Astrocyte of the spinal cord (primary cell): ENCODE measurements around the gene KCTD16.

Source experiments
- DNase-seq: peaks from one replicate; pipeline ENCODE4 v3.0.0; 2011; ENCODE audit warnings: low read depth, low spot score
- H3K4me3 ChIP-seq: 2 replicates; pipeline ENCODE4 v1.5.1; 2011; ENCODE audit warnings: low read depth, mild to moderate bottlenecking, low read length, moderate library complexity
- in situ Hi-C: cut with HindIII; loops from 2 replicates; pipeline ENCODE4 v1.10.0; 2017; ENCODE audit warnings: low sequenced_read_pairs
- TF ChIP-seq, protein P1 (sequence below): IDR thresholded peaks from 2 replicates; pipeline ENCODE4 v1.5.1; 2012; ENCODE audit warnings: low read depth, mild to moderate bottlenecking, low read length, inconsistent platforms

Gene KCTD16

DNA sequence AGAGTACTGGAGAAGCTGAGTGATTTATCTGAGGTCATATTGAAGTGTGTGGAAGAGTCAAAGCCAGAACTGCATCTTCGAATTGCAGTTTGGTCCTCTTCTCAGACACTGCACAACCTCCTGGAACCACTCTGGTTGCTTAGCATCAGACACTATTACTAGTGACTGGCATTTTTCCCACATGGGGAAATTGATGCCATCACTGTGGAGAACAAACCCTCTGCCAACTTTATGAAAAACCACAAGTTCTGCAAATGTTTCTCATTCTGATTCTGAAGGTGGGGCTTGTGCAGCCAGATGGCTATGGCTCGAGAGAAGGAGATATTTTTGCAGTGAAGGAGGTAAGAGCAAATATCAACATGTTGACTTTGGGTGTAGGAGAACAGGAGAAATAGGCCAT is 67.2 kb downstream of the KCTD16 start:
- TF ChIP-seq, protein P1, sequence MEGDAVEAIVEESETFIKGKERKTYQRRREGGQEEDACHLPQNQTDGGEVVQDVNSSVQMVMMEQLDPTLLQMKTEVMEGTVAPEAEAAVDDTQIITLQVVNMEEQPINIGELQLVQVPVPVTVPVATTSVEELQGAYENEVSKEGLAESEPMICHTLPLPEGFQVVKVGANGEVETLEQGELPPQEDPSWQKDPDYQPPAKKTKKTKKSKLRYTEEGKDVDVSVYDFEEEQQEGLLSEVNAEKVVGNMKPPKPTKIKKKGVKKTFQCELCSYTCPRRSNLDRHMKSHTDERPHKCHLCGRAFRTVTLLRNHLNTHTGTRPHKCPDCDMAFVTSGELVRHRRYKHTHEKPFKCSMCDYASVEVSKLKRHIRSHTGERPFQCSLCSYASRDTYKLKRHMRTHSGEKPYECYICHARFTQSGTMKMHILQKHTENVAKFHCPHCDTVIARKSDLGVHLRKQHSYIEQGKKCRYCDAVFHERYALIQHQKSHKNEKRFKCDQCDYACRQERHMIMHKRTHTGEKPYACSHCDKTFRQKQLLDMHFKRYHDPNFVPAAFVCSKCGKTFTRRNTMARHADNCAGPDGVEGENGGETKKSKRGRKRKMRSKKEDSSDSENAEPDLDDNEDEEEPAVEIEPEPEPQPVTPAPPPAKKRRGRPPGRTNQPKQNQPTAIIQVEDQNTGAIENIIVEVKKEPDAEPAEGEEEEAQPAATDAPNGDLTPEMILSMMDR, result no peak

DNA sequence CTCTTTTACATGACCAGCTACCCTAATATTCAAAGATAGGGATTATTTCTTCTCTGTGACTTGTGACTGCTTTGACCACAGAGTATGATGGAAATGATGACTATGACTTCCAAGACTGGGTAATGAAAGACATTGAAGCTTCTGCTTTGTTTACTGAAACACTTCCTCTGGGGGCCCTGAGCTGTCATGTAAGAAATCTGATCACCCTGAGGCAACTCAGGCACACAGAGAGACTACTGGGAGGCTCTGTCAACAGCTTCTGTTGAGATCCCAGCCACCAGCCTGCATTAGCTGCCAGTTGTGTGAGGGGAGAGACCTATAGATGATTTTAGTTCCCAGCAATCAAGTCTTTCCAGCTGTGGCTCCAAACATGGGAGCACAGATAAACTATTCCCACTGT is 76.5 kb downstream of the KCTD16 start:
- no peak overlapping the region for H3K4me3 ChIP-seq
- DNase-seq, result no peak
- in situ Hi-C loops, result no loop called here
- TF ChIP-seq, protein P1, result no peak

More for the DNA sequence above, 67.2 kb downstream of the KCTD16 start:
- H3K4me3 ChIP-seq, result no peak overlapping the region
- in situ Hi-C loops, result no loop called here
- DNase-seq, result peak; percentile 46

DNA sequence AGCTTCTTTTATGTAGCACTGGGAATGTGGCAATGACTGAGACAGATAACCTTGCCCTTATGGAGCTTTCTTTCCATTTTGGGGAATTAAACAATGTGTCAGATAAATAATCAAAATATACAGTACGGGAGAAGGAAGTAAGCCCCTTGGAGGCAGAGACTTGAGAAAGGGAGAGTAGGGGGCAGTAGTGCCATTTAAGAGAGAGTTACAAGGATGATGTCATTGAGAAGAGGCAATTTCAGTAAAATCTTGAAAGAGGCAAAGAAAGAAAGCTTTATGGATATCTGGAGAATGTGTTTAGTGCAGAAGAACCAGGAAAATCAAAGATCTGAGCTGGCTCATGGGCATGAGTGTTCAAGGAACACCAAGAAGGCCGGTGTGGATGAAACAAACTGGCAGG is 77.3 kb downstream of the KCTD16 start:
- DNase-seq, result no peak
- in situ Hi-C loops, result no loop called here
- TF ChIP-seq, protein P1, result no peak
- H3K4me3 ChIP-seq, result no peak overlapping the region

DNA sequence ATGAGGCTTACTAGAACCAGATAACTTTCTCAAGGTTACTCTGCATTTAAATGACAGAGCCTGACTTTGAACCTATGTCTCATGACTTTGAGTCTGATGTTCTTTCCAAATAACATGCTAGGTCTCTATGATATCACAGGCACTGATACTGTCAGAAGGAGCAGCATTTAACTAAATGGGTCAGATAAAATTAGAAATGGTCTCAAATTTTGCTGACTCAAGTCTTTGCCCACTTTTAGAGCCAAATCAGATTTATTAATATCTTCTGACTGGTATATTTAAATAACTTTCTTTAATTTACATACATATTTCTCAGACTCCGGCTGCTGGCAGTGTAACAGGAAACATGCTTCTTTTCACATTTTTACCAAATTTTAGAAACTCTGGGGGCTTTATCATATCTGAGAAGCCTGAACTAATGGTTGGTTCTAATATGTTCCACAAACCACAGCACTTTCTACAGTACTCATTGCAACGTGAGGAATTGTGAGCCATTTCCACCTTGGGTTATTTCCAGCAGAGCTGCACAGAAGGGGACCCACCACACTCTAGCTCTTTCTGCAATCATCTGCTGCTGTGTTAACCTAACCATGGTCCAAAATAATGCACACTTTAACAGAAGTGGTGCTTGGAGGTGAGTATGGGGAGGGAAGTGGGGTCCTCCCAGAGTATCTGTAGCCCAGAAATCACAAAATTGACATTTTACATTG is 79.2 kb downstream of the KCTD16 start:
- H3K4me3 ChIP-seq, result no peak overlapping the region
- TF ChIP-seq, protein P1, result no peak
- no peak for DNase-seq
- in situ Hi-C loops, result no loop called here

DNA sequence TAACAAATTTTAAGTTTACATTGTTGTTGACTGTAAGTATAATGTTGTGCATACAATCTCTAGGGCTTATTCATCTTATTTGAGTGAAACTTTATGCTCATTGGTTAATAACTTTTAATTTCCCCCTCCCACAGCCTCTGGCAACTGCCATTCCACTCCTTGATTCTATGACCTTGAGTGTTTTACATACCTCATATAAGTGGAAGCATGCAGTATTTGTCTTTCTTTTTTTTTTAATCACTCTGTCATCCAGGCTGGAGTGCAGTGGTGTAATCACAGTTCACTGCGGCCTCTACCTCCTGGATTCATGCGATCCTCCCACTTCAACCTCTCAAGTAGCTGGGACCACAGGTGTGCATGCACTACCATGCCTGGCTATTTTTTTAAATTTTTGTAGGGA is 83.9 kb downstream of the KCTD16 start:
- in situ Hi-C loops, result no loop called here
- no peak overlapping the region for H3K4me3 ChIP-seq
- DNase-seq, result no peak
- TF ChIP-seq, protein P1, result no peak

DNA sequence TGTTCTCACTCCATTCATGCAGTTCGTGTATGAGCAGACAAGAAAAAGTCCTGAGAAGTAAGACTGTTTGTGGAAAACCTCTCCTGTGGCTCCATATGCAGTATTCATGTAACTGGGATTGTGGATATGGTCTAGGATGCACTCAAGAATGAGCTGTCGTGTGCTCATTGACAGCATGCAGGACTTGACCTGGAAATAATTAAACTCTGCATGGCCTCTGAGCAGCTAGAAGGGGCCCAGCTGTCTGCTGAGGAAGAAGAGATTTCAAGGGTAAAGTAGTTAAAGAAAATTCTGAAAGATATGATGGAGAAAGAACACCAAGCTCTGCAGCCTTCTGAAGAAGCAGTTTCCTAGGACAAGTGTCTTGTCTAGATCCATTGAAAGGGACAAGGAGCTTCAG is 89.4 kb downstream of the KCTD16 start:
- TF ChIP-seq, protein P1, result no peak
- no peak overlapping the region for H3K4me3 ChIP-seq
- in situ Hi-C loops, result no loop called here
- no peak for DNase-seq
